Measurements from ENCODE around the gene MBNL2. TPM values are rescaled to one million over a fixed set of nuclear protein-coding genes. Genes with fewer than 3 reads are reported as not detected.

MBNL2 gene
- total and polyA plus RNA-seq, 2 donors from 2014 or later = 18.8 to 70.5 TPM

DNA sequence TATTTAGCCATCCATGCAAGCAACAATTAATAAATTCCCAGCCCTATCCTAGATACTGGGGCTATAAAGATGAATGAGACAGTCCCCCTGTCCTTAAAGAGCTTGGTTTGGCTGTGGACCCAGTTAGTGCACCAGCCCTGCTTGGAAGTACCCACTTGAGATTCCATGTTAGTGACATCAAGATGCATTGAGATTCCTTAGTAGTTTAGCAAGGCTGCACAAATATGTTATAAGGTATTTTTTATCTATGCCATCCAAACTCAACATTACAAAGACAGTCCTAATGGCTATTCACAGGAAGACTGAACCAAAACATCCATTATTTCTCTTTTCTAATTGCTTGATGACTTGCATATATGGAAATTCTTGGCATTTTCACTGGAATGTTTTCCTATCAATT, 163.0 kb downstream of the MBNL2 start:
- DNase-seq = no peak
- intact Hi-C loops (cut with DNase I) = no loop called here

DNA sequence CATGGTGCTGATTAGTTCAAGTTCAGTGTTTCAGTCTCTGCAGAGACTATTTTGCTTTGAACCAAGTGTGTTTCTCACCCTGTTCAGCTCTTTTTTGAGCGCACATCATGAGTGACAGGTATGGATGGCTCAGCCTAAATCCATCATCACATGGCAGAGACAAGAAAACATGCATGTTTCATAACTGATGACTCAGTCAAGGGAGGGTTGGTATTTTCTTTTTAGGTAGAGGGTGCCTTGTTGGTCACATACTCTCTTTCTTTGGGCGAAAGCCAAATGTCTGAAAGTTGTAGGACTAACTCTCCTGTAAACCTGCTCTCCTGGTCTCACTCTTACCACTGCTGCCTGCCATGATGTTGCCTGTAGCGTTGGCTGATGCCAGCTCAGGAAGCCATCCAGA, 163.7 kb downstream of the MBNL2 start:
- no peaks in the 10 kb centered on the region for H3K27me3 ChIP-seq (ENCODE audit: control insufficient read depth, insufficient read depth, low read length)
- H3K27ac ChIP-seq (ENCODE audit: low read depth in 2 of 2, low read length in 2 of 2) = no peak overlapping the region
- H3K9ac ChIP-seq (ENCODE audit: low read length in 3 of 3) = no peak overlapping the region
- intact Hi-C loops (cut with DNase I) = no loop called here
- H3K4me3 ChIP-seq (ENCODE audit: low read length in 3 of 3) = no peak overlapping the region
- FAIRE-seq = no peak
- no peaks in the 10 kb centered on the region for H3K4me1 ChIP-seq (ENCODE audit: control insufficient read depth in 2 of 3, insufficient read depth in 2 of 3, low read depth in 1 of 3, low read length in 3 of 3)
- no peak for DNase-seq
- H3K36me3 ChIP-seq (ENCODE audit: control insufficient read depth in 2 of 3, insufficient read depth in 3 of 3, low read length in 3 of 3) = peaks cover 0 to 7% (median 3%) of the 10 kb centered on the region in 3 donors
- H3K9me3 ChIP-seq (ENCODE audit: control insufficient read depth in 2 of 3, insufficient read depth in 1 of 3, low read length in 3 of 3) = no peaks in the 10 kb centered on the region
- TF ChIP-seq, protein P1, sequence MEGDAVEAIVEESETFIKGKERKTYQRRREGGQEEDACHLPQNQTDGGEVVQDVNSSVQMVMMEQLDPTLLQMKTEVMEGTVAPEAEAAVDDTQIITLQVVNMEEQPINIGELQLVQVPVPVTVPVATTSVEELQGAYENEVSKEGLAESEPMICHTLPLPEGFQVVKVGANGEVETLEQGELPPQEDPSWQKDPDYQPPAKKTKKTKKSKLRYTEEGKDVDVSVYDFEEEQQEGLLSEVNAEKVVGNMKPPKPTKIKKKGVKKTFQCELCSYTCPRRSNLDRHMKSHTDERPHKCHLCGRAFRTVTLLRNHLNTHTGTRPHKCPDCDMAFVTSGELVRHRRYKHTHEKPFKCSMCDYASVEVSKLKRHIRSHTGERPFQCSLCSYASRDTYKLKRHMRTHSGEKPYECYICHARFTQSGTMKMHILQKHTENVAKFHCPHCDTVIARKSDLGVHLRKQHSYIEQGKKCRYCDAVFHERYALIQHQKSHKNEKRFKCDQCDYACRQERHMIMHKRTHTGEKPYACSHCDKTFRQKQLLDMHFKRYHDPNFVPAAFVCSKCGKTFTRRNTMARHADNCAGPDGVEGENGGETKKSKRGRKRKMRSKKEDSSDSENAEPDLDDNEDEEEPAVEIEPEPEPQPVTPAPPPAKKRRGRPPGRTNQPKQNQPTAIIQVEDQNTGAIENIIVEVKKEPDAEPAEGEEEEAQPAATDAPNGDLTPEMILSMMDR (IDR thresholded peaks at IDR 0.05; ENCODE audit: borderline replicate concordance, extremely low read depth, insufficient read depth) = no peak

More for the DNA sequence above, 163.0 kb downstream of the MBNL2 start:
- Histone ChIP-seq H3K9me3 (ENCODE audit: control insufficient read depth in 2 of 3, insufficient read depth in 1 of 3, low read length in 3 of 3) (no peaks in the 10 kb centered on the region), H3K36me3 (ENCODE audit: control insufficient read depth in 2 of 3, insufficient read depth in 3 of 3, low read length in 3 of 3) (peaks cover 0 to 7% (median 3%) of the 10 kb centered on the region in 3 donors), H3K9ac (ENCODE audit: low read length in 3 of 3) (no peak overlapping the region), H3K27ac (ENCODE audit: low read depth in 2 of 2, low read length in 2 of 2) (no peak overlapping the region), H3K27me3 (ENCODE audit: control insufficient read depth, insufficient read depth, low read length) (no peaks in the 10 kb centered on the region), H3K4me1 (ENCODE audit: control insufficient read depth in 2 of 3, insufficient read depth in 2 of 3, low read depth in 1 of 3, low read length in 3 of 3) (no peaks in the 10 kb centered on the region), H3K4me3 (ENCODE audit: low read length in 3 of 3) (no peak overlapping the region)
- FAIRE-seq = no peak
- TF ChIP-seq, protein P1 (IDR thresholded peaks at IDR 0.05; ENCODE audit: borderline replicate concordance, extremely low read depth, insufficient read depth) = no peak

DNA sequence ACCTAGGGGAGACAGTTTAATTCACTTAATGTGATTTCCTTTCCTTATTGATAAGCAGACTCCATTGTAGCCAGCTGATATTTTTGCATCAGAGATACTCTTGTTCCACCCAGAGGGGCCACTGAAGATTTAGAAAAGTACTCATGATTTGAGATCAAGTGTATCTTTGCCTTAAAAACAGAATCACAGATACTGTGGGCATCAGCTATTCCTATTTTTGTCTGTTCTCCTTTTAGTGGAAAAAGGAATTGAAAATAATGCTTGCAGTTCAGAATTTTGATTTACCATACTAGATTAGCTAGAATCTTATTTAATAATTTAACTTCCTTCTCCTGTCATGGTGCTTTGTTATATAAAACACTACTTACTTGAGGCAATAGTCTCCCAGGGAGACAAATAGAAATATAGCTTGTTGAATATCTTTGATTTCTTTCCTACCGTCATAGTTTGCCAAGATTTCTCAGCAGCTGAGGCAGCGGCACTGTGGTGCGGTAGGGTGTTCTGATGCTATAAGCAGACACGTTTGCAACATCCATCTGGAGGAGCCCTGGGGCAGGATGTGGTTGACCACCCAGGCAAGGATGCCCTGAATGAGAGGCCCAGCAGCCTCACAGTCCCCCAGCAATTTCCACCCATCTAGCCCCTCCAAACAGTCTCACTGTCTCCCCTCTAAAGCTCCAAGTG, 164.8 kb downstream of the MBNL2 start:
- Histone ChIP-seq H3K27me3 (ENCODE audit: control insufficient read depth, insufficient read depth, low read length) (no peaks in the 10 kb centered on the region), H3K27ac (ENCODE audit: low read depth in 2 of 2, low read length in 2 of 2) (no peak overlapping the region), H3K9me3 (ENCODE audit: control insufficient read depth in 2 of 3, insufficient read depth in 1 of 3, low read length in 3 of 3) (no peaks in the 10 kb centered on the region), H3K4me1 (ENCODE audit: control insufficient read depth in 2 of 3, insufficient read depth in 2 of 3, low read depth in 1 of 3, low read length in 3 of 3) (no peaks in the 10 kb centered on the region), H3K36me3 (ENCODE audit: control insufficient read depth in 2 of 3, insufficient read depth in 3 of 3, low read length in 3 of 3) (peaks cover 0 to 14% (median 3%) of the 10 kb centered on the region in 3 donors), H3K9ac (ENCODE audit: low read length in 3 of 3) (no peak overlapping the region), H3K4me3 (ENCODE audit: low read length in 3 of 3) (no peak overlapping the region)
- intact Hi-C loops (cut with DNase I) = no loop called here
- TF ChIP-seq, protein P1 (IDR thresholded peaks at IDR 0.05; ENCODE audit: borderline replicate concordance, extremely low read depth, insufficient read depth) = no peak
- FAIRE-seq = no peak
- DNase-seq = no peak

DNA sequence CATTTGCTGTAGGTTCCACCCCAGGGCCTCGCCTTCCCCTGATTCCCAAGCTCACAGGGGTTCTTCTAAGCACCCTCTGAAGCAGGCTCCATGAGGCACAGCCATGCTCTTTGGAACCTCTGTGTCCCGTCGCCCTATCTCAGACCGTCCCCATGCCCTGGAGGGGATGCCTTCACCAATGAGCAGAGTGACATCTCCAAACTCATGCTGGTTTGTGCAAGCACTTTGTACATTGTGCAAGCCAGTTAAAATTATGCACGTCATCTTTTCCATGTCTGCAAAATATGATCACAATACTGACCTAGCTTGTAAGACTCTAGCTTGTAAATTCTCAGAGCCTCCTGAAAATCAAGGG, 165.3 kb downstream of the MBNL2 start:
- DNase-seq = no peak
- H3K4me1 ChIP-seq (ENCODE audit: control insufficient read depth in 2 of 3, insufficient read depth in 2 of 3, low read depth in 1 of 3, low read length in 3 of 3) = no peaks in the 10 kb centered on the region
- intact Hi-C loops (cut with DNase I) = no loop called here
- no peak for FAIRE-seq
- no peak overlapping the region for H3K9ac ChIP-seq (ENCODE audit: low read length in 3 of 3)
- H3K27me3 ChIP-seq (ENCODE audit: control insufficient read depth, insufficient read depth, low read length) = no peaks in the 10 kb centered on the region
- H3K27ac ChIP-seq (ENCODE audit: low read depth in 2 of 2, low read length in 2 of 2) = no peak overlapping the region
- no peaks in the 10 kb centered on the region for H3K9me3 ChIP-seq (ENCODE audit: control insufficient read depth in 2 of 3, insufficient read depth in 1 of 3, low read length in 3 of 3)
- peaks cover 0 to 14% (median 3%) of the 10 kb centered on the region in 3 donors for H3K36me3 ChIP-seq (ENCODE audit: control insufficient read depth in 2 of 3, insufficient read depth in 3 of 3, low read length in 3 of 3)
- TF ChIP-seq, protein P1 (IDR thresholded peaks at IDR 0.05; ENCODE audit: borderline replicate concordance, extremely low read depth, insufficient read depth) = no peak
- no peak overlapping the region for H3K4me3 ChIP-seq (ENCODE audit: low read length in 3 of 3)

Data from kidney (tissue), 14 donors.